ENCODE measurements around the gene IGFBPL1. TPM values are rescaled to one million over a fixed set of nuclear protein-coding genes. Genes with fewer than 3 reads are reported as not detected.

IGFBPL1 gene
- total RNA-seq, 1 experiment from 2014 or later = not detected

DNA sequence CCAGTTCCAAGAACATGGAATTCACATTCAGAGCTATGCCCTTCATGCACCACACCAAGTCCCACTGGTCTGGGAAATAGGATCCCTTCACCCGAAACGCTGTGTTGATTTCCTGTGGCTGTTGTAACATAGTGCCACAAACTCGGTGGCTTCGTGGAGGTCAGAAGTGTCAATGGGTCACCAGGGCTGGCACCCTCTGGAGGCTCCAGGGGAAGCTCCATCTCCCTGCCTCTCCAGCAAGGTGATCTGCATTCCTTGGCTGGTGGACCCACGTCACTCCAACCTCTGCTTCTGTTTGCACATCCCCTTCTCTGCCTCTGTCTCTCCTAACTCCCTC is 60.7 kb downstream of the IGFBPL1 start:
- no TSS peak for BruUV-seq (replicated peaks)
- Histone ChIP-seq H2AFZ (no peak overlapping the region), H3K4me1 (replicated peaks; ENCODE audit: insufficient read depth) (no peaks in the 10 kb centered on the region), H3K4me3 (no peak overlapping the region), H3K9me2 (ENCODE audit: insufficient read depth) (no peaks in the 10 kb centered on the region), H3F3A (ENCODE audit: insufficient read depth, low read depth) (no peaks in the 10 kb centered on the region), H3K4me2 (no peak overlapping the region), H3K27me3 (ENCODE audit: insufficient read depth, low read depth) (no peaks in the 10 kb centered on the region), H3K27ac (no peak overlapping the region), H3K79me2 (ENCODE audit: low read depth) (no peaks in the 10 kb centered on the region), H4K20me1 (ENCODE audit: insufficient read depth) (no peaks in the 10 kb centered on the region), H3K36me3 (ENCODE audit: low read depth) (no peaks in the 10 kb centered on the region), H3K9me3 (ENCODE audit: insufficient read depth, low read depth) (no peaks in the 10 kb centered on the region)
- ChIA-PET CTCF (no interaction called here), POLR2A (ENCODE audit: unreplicated experiment) (interaction anchor here (0.6 kb wide), 1 partner anchor 30 kb away, joined by 3 read pairs; no protein-coding TSS in a partner anchor)
- TF ChIP-seq, protein P1, sequence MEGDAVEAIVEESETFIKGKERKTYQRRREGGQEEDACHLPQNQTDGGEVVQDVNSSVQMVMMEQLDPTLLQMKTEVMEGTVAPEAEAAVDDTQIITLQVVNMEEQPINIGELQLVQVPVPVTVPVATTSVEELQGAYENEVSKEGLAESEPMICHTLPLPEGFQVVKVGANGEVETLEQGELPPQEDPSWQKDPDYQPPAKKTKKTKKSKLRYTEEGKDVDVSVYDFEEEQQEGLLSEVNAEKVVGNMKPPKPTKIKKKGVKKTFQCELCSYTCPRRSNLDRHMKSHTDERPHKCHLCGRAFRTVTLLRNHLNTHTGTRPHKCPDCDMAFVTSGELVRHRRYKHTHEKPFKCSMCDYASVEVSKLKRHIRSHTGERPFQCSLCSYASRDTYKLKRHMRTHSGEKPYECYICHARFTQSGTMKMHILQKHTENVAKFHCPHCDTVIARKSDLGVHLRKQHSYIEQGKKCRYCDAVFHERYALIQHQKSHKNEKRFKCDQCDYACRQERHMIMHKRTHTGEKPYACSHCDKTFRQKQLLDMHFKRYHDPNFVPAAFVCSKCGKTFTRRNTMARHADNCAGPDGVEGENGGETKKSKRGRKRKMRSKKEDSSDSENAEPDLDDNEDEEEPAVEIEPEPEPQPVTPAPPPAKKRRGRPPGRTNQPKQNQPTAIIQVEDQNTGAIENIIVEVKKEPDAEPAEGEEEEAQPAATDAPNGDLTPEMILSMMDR (conservative IDR thresholded peaks at IDR 0.05) = no peak
- TF ChIP-seq EZH2 (IDR thresholded peaks at IDR 0.05; ENCODE audit: low read depth) = no peak
- DNase-seq = no peak
- intact Hi-C loops (cut with micrococcal nuclease; ENCODE audit: unreplicated experiment) = loop anchor here (1.0 to 5.0 kb wide), 8 partner anchors 137 to 616 kb away; partner anchors contain the start of genes SHB and SLC25A51

DNA sequence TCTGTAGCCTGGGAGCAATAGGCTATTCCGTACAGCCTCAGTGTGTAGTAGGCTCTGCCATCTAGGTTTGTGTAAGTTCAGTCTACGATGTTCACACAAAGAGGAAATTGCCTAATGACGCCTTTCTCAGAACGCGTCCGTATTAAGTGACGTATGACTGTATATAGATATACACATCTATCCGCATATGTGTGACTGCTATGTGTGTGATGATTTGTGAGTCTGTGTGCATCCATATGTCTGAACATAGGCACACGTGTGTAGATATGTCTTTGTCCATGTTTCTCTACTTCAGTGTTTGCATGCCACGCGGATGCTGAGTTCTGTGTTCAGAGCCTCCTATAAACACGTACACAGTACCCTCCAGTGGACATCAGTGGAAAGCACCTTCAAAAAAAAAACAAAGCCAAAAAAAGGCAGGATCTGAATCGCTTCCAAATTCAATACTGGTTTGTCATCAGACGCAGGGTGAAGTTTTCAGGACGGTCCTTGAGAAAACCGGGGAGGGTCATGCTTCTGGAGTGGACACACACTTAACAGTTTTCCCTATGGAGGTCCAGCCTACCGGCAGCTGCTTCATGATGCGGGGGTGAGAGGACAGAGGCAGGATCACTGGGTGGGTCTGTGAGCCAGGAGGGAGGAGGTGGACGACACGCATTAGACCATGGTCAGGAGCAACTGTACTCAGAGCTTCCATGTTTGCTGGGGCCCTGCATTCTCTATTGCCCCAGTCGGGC is 61.2 kb downstream of the IGFBPL1 start:
- no peak overlapping the region for H2AFZ ChIP-seq
- no peak overlapping the region for H3K27ac ChIP-seq
- ChIA-PET POLR2A (ENCODE audit: unreplicated experiment) (no interaction called here), CTCF (interaction anchor here (0.6 kb wide), 2 partner anchors 60 to 420 kb away, joined by 3 read pairs; no protein-coding TSS in a partner anchor)
- no TSS peak for BruUV-seq (replicated peaks)
- no peaks in the 10 kb centered on the region for H3K79me2 ChIP-seq (ENCODE audit: low read depth)
- H3K9me3 ChIP-seq (ENCODE audit: insufficient read depth, low read depth) = no peaks in the 10 kb centered on the region
- peak; percentile 28 to 57 for DNase-seq
- no peak overlapping the region for H3K4me3 ChIP-seq
- H3F3A ChIP-seq (ENCODE audit: insufficient read depth, low read depth) = no peaks in the 10 kb centered on the region
- TF ChIP-seq, protein P1 (conservative IDR thresholded peaks at IDR 0.05) = peak; percentile 71
- TF ChIP-seq EZH2 (IDR thresholded peaks at IDR 0.05; ENCODE audit: low read depth) = no peak
- H3K9me2 ChIP-seq (ENCODE audit: insufficient read depth) = no peaks in the 10 kb centered on the region
- no peaks in the 10 kb centered on the region for H3K36me3 ChIP-seq (ENCODE audit: low read depth)
- H4K20me1 ChIP-seq (ENCODE audit: insufficient read depth) = no peaks in the 10 kb centered on the region
- intact Hi-C loops (cut with micrococcal nuclease; ENCODE audit: unreplicated experiment) = loop anchor here (1.0 to 5.0 kb wide), 8 partner anchors 136 to 616 kb away; partner anchors contain the start of genes SHB and SLC25A51
- H3K27me3 ChIP-seq (ENCODE audit: insufficient read depth, low read depth) = no peaks in the 10 kb centered on the region
- H3K4me2 ChIP-seq = no peak overlapping the region
- H3K4me1 ChIP-seq (replicated peaks; ENCODE audit: insufficient read depth) = no peaks in the 10 kb centered on the region

DNA sequence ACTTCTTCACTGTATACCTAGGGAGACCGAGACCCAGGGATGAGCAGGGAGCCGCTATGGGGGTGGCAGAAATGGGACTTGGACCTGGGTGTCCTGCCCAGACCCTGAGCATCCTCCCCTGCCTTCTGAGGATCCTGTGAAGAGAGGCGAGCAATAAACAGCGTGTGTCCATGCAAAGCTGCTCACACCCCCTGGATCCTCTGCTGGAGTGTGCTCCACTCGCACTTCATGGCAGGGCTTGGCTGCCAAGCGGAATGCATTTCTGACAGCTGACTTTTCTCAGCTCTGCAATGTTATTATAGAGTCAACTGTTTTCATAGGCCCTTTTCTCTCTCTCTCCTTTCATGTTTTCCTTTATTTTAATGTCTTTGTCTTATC is 62.8 kb downstream of the IGFBPL1 start:
- Histone ChIP-seq H3F3A (ENCODE audit: insufficient read depth, low read depth) (no peaks in the 10 kb centered on the region), H3K4me3 (no peak overlapping the region), H4K20me1 (ENCODE audit: insufficient read depth) (no peaks in the 10 kb centered on the region), H3K4me2 (no peak overlapping the region), H2AFZ (no peak overlapping the region), H3K9me3 (ENCODE audit: insufficient read depth, low read depth) (no peaks in the 10 kb centered on the region), H3K79me2 (ENCODE audit: low read depth) (no peaks in the 10 kb centered on the region), H3K4me1 (replicated peaks; ENCODE audit: insufficient read depth) (no peaks in the 10 kb centered on the region), H3K27me3 (ENCODE audit: insufficient read depth, low read depth) (no peaks in the 10 kb centered on the region), H3K27ac (no peak overlapping the region), H3K9me2 (ENCODE audit: insufficient read depth) (no peaks in the 10 kb centered on the region), H3K36me3 (ENCODE audit: low read depth) (no peaks in the 10 kb centered on the region)
- no peak for DNase-seq
- TF ChIP-seq EZH2 (IDR thresholded peaks at IDR 0.05; ENCODE audit: low read depth) = no peak
- TF ChIP-seq, protein P1 (conservative IDR thresholded peaks at IDR 0.05) = no peak
- intact Hi-C loops (cut with micrococcal nuclease; ENCODE audit: unreplicated experiment) = loop anchor here (5.0 kb wide), 4 partner anchors 189 to 614 kb away; partner anchors contain the start of gene SHB
- no TSS peak for BruUV-seq (replicated peaks)
- CTCF ChIA-PET = no interaction called here
- POLR2A ChIA-PET (ENCODE audit: unreplicated experiment) = no interaction called here

All from PC-9 (cell line).